GM19467 (cell line): ENCODE measurements around the gene MEDAG.

Source experiments
- ATAC-seq: cut with Tn5 transposase; IDR thresholded peaks from one replicate; pipeline ENCODE4 v1.9.1; 2021; ENCODE audit warnings: mild to moderate bottlenecking, moderate library complexity; ENCODE audit not compliant: unreplicated experiment

The MEDAG gene

DNA sequence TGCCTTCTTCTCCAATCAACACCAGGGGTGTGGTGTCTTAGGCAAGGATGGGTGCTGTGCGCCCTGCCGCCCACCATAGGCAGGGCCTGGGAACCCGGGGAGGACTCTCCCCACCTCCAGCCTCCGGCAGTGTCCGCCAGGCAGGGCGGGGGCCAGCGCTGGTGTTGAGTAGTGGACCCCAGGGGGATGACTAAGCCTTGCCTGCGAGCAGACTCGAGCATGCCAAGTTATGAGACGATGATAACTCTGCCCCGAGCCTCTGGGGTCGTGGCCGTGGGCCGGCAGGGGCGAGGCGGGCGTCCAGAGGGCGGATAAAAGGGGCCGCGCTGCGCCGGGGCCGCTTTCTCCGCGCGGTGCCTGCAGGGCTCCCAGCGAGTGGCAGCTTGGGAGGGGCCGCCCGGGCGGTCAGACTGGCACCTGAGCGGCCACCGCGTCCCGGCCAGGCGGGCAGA lies at the start of gene MEDAG:
TSS of gene MEDAG (plus strand) at position 340 of the 452 bp plus-strand sequence. CDS start 245 bp downstream, outside the sequence.
- ATAC-seq = no peak

DNA sequence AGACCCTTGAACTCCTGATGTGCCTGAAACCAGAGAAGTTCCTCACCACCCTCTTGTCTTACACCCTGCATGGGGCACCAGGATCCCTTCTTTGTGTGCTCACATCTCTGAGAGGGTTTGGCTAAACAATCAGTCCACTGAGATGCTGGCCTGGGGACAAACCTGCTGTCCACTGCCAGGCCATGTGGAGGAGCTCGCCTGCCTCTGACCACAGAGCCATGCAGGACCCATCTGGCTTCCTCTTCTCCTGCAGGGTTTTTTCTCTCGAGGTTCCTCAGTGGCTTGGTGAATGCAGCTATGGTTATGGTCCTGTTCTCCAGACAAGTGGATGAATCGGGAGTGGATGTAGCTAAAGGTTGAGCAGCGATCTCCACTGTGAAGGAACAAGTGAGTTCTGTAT lies 49.1 kb upstream of the MEDAG start:
- ATAC-seq = no peak

DNA sequence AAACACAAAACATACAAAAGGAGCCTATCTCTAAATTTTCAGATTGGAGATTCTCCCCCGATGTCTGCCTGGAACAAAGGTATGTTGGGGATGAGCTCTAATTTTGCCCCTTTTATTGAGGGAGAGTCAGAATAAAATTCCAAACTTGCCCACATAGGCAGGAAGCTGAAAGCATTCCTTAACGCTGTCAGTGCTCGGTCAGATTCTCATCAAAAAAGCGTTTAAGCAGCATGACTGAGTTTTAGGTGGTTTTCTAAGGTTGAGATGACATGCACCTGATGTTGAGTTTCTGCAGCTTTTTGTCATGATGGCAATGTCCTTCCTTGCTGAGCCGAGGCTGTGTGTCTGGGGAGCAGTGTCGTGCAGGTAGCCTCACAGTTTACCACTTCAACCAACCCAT lies 48.4 kb upstream of the MEDAG start:
- no peak for ATAC-seq

DNA sequence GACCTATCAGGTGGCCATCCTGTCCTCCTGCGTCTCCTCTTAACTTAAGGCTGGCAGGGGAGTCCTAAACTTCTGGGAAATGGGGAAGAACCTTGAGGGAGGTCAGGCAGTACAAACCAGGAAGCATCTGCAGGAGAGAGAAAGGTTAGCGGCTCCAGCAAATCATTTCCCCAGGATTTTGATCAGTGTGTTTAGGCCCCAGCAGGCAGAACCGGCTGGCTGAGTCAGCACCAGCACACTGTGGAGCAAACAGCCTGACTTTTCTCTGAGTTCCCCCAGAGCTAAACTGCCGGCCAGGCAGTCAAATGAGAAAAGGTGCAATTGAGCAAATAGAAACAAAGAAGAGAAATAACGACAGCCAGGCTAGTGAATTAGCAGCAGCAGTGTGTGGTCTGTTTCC lies 46.7 kb upstream of the MEDAG start:
- no peak for ATAC-seq

DNA sequence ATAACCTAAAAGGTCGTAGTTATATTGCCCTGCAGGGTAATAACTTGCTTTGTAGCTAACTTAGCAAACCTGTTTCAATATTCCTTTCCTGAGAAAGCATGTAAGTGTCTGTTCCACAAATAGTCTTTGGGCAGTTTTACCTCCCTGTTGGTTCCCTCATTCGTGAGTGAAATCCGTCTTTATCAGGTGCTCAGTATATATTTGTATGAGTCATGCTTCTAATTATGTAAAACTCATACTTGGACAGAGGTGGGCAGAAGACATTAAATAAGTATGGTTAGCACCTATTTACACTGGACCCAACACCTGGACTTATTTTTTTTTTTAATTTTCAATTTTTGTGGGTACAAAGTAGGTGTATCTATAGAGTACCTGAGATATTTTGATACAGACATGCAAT lies 44.9 kb upstream of the MEDAG start:
- ATAC-seq = no peak

DNA sequence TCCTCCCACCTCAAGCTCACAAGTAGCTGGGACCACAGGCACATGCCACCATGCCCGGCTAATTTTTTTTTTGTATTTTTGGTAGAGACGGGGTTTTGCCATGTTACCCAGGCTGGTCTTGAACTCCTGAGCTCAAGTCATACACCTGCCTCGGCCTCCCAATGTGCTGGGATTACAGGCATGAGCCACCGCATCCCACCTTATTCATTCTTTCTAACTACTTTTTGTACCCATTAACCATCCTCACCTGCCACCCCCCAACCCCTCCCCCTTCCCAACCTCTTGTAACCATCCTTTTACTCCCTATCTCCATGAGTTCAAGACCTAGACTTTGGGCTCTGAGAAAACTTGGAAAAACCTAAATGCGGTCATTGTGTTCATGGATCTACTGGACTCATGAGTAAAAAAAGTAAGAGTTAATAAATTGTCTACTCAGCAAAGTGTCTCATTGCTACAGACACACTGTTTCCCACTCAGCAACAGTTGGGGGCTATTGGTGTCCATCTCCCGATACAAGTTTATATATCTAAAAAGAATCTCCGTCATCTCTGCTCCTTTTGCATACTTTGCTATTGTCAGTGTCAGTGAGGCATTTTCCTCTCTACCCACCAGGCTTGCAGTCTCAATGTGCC lies 44.1 kb upstream of the MEDAG start:
- no peak for ATAC-seq

DNA sequence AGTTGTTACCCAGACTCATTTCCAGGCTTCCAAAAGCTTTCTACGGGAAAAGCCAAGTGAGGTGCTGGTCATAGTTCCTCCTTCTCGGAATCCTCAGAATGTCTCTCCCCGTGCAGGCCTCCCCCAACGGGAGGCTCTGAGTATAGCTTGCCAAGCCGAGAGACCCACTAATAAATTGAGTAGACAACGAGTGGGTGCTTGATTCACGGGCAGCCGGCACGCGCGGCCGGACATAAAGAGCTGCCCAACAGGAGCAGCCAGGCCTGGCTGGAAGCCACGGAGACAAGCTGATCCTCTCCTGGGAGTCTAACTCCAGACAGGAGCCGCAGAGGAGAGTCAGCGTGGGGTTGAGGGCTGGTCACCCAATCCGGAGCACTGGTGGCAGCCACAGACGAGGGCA lies 43.4 kb upstream of the MEDAG start:
- no peak for ATAC-seq

DNA sequence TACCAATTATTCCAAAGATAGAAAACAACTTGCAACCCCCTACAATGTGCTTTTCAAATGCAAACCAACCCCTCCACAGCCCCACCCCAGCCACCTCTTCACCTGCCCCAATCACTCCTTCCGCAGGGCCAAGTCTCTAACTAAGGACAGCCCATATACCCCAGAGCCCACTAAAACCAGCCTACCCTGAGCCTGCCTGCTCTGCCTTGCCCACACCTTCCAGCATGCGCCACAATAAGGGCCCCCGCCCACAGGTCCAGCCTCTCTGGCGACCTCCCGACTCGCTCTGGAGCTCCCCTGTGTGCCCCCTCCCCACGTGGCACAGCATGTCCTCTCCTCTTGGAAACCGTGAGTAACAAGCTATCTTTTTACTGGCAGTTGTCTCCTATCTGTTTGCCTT lies 42.8 kb upstream of the MEDAG start:
- ATAC-seq = no peak

DNA sequence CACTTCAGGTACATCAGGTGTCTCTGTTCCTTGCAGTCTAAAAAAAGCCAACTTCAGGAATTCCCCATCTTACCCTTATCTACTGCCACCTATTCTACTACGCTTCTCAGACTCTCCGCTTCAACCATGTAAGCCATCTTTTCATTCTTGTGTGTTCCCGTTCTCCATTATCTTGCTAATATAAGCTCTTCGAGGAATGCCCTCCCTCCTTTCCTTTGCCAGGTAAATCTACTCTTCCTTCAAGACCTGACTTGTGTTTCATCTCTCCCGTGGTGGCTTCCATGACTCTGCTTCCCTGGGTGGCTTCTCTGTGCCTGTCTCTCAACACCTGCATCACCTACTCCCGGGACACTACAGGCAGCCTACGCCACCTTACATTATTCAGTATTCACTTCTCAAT lies 42.3 kb upstream of the MEDAG start:
- no peak for ATAC-seq

DNA sequence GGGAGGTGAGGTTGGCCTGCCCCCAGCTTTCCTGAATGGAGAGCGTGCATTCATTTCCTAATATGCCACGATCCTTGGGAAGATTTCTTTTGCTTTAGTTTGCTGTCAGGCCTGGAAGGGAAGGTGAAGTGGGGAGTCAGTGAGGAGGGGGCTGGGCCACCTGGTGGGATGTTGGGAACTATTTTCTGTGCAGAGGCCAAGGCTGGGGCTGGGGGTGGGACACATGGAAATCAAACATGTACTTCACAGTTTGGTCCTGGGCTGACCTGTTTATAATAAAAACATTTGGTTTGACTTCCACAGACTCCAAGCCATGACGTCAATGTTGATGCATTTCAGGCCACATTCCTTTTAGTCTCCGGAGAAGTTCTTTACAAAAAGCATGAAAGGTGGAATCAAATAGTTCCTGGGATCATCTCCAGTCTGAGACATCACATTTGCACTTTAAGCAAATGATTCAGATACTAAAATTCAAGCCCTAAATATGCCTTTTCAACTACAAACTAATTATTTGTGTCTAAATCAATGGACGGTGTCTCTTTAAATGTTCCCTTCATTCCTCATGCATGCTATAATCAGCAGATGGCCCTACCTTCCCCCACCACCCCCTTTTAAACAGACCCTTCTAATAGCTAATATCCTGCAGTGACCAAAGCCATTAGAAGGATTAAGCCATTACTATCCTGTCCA lies 41.5 kb upstream of the MEDAG start:
- ATAC-seq = no peak

DNA sequence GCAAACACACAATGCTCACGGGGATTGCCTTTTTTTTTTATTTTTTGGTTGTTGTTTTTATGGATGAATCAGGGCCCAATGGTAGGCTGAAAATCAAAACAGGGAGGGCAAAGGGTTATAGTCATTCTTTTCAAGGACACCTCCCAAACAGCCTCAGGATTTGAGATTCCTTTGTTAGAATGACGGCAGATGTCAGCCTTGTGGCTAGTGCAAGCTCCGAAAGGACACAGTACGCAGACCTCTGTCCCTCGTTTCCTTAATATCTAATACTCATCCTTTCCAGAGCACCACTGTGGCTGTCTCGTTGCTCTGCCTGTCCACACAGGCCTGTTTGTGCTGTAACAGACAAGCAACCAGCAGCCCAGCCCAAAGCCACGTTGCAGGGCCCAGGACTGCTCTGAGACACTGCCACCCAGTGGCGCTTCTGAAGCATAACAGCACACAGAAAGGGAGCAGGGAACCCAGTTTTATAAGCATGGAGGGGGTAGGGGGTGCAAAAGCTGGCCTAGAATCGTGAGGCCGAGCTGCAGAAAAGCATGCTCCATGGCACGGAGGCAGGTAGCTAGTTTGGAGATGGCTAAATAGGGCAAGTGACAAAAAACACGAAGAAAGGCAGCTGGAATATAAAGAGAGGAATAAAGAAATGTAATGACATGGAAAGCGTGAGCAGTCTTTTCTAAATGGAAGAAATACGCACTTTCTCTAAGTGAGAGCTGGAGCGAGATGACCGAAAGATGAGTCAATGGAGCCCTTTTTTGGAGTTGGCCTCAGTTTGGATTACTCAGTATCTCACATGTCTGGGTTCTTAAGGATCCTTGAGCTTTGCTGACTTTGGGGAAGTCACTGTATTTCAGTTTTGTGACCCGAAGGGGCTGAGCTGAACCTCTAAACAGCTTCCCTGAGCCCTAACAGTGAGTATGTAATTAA lies 40.7 kb upstream of the MEDAG start:
- no peak for ATAC-seq

DNA sequence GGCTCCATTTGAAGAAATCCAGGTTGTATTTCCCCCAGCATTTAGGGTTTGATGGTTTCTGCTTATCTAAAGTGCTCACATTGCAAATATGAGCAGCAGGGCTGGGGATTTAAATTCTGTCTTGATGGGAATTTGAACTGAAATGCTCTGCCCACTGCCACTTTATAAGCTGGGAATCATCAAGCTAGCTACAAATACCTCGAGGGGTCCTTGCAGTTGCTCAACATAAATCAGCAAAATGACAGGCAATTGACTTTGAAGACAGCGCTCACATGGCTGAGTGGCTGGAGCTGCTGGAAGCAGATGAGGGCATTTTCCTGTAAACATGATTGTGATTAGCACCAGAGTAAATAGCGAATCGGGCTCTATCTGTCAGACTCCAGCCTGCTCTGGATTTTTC lies 39.4 kb upstream of the MEDAG start:
- no peak for ATAC-seq

DNA sequence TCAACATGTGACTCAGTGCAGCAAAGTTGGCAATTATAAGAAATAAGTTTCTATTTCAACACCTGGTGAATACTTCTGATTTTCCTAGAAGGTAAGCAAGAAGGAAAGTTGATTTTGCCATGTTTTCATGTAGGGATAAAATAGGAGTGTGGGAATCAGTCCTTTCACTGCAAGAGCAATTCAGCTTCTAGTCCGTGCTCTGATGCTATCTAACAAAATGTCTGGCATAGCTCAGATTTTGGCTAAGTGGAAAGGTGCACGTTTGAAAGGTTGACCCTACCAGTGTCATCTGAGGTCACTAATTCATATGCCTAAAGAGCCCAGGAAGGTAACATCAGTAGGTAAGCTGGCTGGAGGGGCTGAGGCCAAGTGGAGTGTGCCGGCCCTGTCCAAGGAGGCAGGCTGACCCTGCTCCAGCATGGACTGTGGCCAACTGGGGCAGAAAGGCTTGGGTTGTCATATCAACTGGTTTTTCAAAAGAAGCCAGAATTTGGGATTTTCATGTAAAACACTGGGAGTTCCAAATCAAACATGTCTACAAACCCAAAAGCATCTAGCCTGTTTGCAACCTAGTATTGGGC lies 38.9 kb upstream of the MEDAG start:
- ATAC-seq = no peak

DNA sequence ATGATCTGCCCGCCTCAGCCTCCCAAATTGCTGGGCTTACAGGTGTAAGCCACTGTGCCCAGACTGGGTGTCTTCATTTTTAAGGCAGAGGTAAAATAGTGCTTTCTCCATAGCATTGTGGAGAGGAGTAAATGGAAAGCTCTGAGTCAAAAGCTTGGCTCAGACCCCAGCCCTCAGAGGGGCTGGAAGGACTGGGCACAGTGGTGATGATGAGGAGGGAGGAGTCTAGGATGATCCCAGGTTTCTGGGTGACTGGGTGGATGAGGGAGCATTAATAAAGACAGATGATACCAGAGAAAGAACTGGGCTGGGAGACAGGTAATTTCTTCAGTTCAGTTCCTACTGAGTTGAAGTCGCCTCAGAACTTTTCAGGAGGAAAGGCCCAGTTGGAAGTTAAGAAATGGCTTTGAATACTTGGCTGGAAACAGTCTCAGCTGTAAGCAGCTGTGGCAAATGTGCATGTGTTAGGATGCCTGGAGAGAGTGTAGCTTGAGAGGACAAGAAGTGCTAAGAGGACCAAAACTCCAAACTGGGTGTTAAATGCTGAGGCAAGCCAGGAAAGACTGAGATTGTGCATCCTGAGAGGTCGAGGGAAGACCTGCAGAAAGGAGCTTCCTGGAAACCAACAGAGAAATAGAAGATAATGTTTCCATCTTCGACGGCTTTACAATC lies 37.1 kb upstream of the MEDAG start:
- ATAC-seq = no peak

DNA sequence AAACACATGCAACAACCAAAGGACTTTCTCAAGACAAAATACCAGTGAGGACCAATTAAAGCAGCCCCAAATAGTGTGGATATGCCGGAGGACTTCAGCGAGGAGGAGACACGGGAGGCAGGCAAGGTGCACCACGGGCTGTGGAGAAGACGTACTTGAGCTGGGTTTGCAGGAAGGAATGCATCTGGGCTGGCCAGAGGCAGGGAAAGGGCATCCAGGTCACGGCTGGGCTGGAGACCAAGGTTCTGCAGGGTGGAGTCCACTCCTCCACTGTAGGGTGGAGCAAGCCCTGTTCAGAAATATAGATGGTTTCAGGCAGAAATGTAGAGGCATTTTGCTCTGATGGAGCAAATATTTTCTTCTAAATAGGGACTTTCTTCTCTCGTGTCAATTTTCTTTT lies 36.6 kb upstream of the MEDAG start:
- ATAC-seq = no peak

DNA sequence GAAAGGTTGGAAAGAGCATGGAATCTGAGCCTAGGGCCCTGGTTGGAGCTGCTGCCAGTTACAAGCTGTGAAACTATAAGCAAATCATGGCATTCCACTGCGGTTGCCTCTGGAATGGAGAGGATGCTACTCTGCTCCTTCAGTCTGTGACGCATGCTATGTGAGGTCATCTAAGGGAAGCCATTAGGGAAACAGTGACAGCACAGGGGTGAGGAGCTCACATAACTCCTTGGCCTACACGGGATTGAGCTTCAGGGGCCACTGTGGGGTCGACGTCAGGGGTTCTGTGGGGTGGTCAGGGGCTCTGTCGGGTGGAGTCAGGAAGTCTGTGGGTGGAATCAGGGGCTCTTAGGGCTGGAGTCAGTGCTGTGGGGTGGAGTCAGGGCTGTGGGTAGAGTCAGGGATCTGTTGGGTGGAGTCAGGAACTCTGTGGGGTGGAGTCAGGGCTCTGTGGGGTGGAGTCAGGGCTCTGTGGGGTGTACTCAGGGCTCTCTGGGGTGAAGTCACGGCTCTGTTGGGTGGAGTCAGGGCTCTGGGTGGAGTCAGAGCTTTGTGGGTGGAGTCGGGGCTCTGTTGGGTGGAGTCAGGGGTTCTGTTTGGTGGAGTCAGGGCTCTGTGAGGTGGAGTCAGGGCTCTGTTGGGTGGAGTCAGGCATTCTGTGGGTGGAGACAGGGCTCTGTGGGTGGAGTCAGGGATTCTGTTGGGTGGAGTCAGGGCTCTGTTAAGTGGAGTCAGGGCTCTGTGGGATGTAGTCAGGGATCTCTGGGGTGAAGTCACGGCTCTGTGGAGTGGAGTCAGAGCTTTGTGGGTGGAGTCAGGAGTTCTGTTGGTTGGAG lies 35.8 kb upstream of the MEDAG start:
- no peak for ATAC-seq

DNA sequence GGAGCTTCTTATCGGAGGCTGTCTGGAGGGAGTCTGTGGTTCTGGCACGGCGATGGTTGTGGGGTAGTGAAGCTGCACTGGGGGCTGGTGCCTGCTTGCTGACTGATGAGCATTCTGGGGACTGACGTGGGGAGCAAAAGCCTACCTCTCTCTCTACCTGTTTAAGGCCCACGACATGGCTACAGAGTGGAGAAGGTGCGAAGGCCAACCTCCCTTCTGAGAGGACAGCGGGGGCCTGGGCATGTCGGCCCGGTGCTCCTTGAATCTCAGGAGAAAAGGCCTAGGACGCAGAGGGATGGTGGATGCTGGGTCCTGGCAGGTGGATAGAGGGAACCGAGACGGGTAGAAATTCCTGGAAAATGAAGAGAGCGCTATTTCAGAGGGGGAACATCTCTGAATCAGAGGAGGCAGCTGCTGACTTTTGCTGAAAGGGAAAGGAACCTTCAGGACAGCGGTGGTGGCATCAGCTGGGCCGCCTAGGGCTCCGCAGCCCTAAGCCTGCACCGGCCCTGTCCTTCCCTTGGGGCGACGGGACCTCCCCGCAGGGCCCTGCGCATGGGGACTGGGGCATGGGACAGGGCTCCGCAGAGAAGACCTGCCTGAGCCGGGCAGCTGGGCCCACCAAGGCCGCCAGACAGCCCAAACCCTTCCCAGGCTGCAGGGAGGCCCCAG lies 35.0 kb upstream of the MEDAG start:
- ATAC-seq = no peak

DNA sequence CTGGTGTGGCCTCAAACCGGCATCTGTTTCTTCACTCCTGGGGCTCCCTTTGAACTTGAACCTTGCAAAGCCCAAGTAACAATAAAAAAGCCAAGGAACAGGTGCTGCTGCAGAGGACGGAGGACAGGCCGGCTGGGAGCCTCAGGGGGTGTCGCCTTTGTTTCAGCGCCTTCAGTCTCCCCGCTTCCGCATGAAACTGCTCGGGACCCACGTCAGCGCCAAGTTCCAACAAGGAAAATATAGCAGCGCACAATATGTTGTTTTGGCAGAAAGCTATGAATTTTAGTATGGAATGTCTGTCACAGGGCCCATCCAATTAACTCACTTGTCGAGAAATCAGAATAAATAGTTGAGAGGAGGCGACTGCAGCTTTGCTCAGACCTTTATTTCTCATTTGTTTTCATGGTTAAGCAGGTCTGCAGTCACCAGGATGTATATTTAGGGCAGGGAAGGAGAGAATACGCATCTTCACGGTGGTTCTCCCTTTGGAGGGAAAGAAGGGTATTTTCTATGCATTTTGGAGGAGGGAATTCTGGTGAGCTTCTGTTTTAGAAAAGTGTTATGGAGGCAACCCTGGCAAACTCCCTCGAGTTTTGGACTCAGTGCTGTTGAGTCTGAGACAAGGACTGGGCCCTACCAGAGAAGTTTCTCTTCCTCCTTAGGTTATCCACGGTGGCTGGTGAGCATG lies 34.3 kb upstream of the MEDAG start:
- no peak for ATAC-seq

DNA sequence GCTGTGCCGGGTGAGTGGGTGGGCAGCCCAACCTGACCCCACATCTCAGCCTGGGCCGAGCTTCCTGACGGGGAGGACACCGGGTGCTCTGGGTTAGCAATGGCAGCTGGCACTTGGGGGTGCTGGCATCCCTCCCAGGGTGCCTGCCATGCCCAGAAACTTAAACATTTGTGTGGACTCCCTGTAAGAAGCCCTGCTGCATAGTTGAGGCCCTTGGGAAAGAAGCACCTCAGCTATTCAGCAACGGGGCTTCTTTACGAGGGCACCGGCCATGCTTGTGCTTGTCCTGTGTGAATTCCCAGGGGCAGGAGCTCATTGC lies 33.8 kb upstream of the MEDAG start:
- ATAC-seq = no peak
